GM12878 (cell line): ENCODE results near the gene NADSYN1. TPM values are rescaled to one million over a fixed set of nuclear protein-coding genes. Genes with fewer than 3 reads are reported as not detected.

Experiments used
- BMI1 ChIP-seq: fragments of 450-650 bp; IDR thresholded peaks from 2 replicates; pipeline ENCODE4 v1.6.1; 2016; ENCODE audit warnings: mild to moderate bottlenecking, moderate library complexity, borderline replicate concordance
- E2F8 ChIP-seq: fragments of 450-650 bp; IDR thresholded peaks from 2 replicates; pipeline ENCODE4 v1.6.1; 2018; ENCODE audit warnings: mild to moderate bottlenecking, low read depth, moderate library complexity; ENCODE audit not compliant: partially characterized antibody
- FOXK2 ChIP-seq: fragments of 450-650 bp; IDR thresholded peaks from 2 replicates; pipeline ENCODE4 v1.6.1; 2017; ENCODE audit warnings: mild to moderate bottlenecking, moderate library complexity
- GATAD2B ChIP-seq: fragments of 450-650 bp; conservative IDR thresholded peaks from 2 replicates; pipeline ENCODE4 v1.6.1; 2017; ENCODE audit warnings: low read depth, mild to moderate bottlenecking, moderate library complexity
- HSF1 ChIP-seq: fragments of 150-350 bp; IDR thresholded peaks from 2 replicates; pipeline ENCODE4 v1.6.1; 2014; ENCODE audit warnings: mild to moderate bottlenecking, low read depth, low read length
- IKZF1 ChIP-seq: fragments of 450-650 bp; conservative IDR thresholded peaks from 2 replicates; pipeline ENCODE4 v1.6.1; 2017; ENCODE audit warnings: antibody characterized with exemption, mild to moderate bottlenecking
- JUND ChIP-seq: IDR thresholded peaks from 2 replicates; pipeline ENCODE4 v1.6.1; 2012; ENCODE audit warnings: low read depth, mild to moderate bottlenecking, low read length, improper control_type of control experiment, moderate library complexity
- LARP7 ChIP-seq: fragments of 450-650 bp; IDR thresholded peaks from 2 replicates; pipeline ENCODE4 v1.6.1; 2017; ENCODE audit warnings: mild to moderate bottlenecking
- MTA3 ChIP-seq: IDR thresholded peaks from 2 replicates; pipeline ENCODE4 v1.6.1; 2012; ENCODE audit warnings: low read length, inconsistent platforms, borderline replicate concordance
- POLR2A ChIP-seq: IDR thresholded peaks from 2 replicates; pipeline ENCODE4 v1.6.1; 2011; ENCODE audit warnings: low read depth, mild to moderate bottlenecking, low read length
- SREBF1 ChIP-seq: IDR thresholded peaks from 2 replicates; pipeline ENCODE4 v1.6.1; 2012; ENCODE audit warnings: mild to moderate bottlenecking, low read length
- polyA plus RNA-seq, 11 experiments: library from polyadenylated mRNA; depleted of rRNA in 4 of 11; unstranded in 6 of 11; stranded (reverse) in 5 of 11; fragments of >200 nt; fragmentation: Nextera tagmentation in 4 of 11; fragmentation: Illumina TruSeq in 1 of 11; extraction: Ambion mirVana in 4 of 11; extraction: Trizol in 1 of 11; gene quantifications; 1 replicate in 1 of 11; 2 replicates in 10 of 11; pipeline versions ENCODE4 v1.2.1 to v1.2.3, GENCODE V29; 2011 to 2016; ENCODE audit warnings: inconsistent platforms in 2 of 11, missing spikeins in 2 of 11, low read depth in 1 of 11
- total RNA-seq, 4 experiments: library from RNA; depleted of rRNA in 3 of 4; stranded (reverse); fragments of >200 nt in 3 of 4; fragmentation: Illumina TruSeq in 1 of 4; extraction: Trizol in 1 of 4; gene quantifications; 2 replicates each; pipeline versions ENCODE4 v1.2.1 to v1.2.3, GENCODE V29; 2013 to 2021
- TF ChIP-seq, protein P1 (sequence below): IDR thresholded peaks from 2 replicates; pipeline ENCODE4 v1.6.1; 2011; ENCODE audit warnings: mild to moderate bottlenecking, low read depth, low read length, moderate library complexity; ENCODE audit not compliant: insufficient replicate concordance
- TF ChIP-seq, protein P2 (sequence below): fragments of 450-650 bp; conservative IDR thresholded peaks from 2 replicates; pipeline ENCODE4 v1.6.1; 2017; ENCODE audit warnings: mild to moderate bottlenecking, moderate library complexity
- TF ChIP-seq, protein P3 (sequence below): fragments of 450-650 bp; IDR thresholded peaks from 2 replicates; pipeline ENCODE4 v1.6.1; 2016; ENCODE audit warnings: mild to moderate bottlenecking
- TF ChIP-seq, protein P4 (sequence below): IDR thresholded peaks from 2 replicates; pipeline ENCODE4 v1.6.1; 2011; ENCODE audit warnings: borderline replicate concordance, low read depth, mild to moderate bottlenecking, moderate library complexity, mixed read lengths, low read length; ENCODE audit not compliant: insufficient read depth; ENCODE audit errors: extremely low read length

Gene NADSYN1
- total and polyA plus RNA-seq, 10 of the 15 experiments (the other 5 are each of a cell fraction or from before 2014, with no cell fraction given): 12.2 to 90.2 (median 69.5) TPM

GRCh38 chr11:71466358-71466757 is 13.4 kb downstream of the NADSYN1 start (continued):
- no peak for TF ChIP-seq BMI1
- TF ChIP-seq, protein P1, sequence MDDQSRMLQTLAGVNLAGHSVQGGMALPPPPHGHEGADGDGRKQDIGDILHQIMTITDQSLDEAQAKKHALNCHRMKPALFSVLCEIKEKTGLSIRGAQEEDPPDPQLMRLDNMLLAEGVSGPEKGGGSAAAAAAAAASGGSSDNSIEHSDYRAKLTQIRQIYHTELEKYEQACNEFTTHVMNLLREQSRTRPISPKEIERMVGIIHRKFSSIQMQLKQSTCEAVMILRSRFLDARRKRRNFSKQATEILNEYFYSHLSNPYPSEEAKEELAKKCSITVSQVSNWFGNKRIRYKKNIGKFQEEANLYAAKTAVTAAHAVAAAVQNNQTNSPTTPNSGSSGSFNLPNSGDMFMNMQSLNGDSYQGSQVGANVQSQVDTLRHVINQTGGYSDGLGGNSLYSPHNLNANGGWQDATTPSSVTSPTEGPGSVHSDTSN: no peak
- TF ChIP-seq SREBF1: no peak
- no peak for TF ChIP-seq JUND
- no peak for TF ChIP-seq FOXK2
- no peak for TF ChIP-seq E2F8
- TF ChIP-seq GATAD2B: no peak
- TF ChIP-seq, protein P2, sequence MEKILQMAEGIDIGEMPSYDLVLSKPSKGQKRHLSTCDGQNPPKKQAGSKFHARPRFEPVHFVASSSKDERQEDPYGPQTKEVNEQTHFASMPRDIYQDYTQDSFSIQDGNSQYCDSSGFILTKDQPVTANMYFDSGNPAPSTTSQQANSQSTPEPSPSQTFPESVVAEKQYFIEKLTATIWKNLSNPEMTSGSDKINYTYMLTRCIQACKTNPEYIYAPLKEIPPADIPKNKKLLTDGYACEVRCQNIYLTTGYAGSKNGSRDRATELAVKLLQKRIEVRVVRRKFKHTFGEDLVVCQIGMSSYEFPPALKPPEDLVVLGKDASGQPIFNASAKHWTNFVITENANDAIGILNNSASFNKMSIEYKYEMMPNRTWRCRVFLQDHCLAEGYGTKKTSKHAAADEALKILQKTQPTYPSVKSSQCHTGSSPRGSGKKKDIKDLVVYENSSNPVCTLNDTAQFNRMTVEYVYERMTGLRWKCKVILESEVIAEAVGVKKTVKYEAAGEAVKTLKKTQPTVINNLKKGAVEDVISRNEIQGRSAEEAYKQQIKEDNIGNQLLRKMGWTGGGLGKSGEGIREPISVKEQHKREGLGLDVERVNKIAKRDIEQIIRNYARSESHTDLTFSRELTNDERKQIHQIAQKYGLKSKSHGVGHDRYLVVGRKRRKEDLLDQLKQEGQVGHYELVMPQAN: no peak
- TF ChIP-seq HSF1: no peak
- TF ChIP-seq, protein P3, sequence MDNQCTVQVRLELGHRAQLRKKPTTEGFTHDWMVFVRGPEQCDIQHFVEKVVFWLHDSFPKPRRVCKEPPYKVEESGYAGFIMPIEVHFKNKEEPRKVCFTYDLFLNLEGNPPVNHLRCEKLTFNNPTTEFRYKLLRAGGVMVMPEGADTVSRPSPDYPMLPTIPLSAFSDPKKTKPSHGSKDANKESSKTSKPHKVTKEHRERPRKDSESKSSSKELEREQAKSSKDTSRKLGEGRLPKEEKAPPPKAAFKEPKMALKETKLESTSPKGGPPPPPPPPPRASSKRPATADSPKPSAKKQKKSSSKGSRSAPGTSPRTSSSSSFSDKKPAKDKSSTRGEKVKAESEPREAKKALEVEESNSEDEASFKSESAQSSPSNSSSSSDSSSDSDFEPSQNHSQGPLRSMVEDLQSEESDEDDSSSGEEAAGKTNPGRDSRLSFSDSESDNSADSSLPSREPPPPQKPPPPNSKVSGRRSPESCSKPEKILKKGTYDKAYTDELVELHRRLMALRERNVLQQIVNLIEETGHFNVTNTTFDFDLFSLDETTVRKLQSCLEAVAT: no peak
- no peak for TF ChIP-seq IKZF1
- TF ChIP-seq MTA3: no peak
- TF ChIP-seq POLR2A: no peak
- TF ChIP-seq LARP7: no peak
- TF ChIP-seq, protein P4, sequence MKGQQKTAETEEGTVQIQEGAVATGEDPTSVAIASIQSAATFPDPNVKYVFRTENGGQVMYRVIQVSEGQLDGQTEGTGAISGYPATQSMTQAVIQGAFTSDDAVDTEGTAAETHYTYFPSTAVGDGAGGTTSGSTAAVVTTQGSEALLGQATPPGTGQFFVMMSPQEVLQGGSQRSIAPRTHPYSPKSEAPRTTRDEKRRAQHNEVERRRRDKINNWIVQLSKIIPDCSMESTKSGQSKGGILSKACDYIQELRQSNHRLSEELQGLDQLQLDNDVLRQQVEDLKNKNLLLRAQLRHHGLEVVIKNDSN: no peak
- TF ChIP-seq, all 136 proteins: peak for 0
